ENCODE measurements around the gene CIBAR2. TPM values are rescaled to one million over a fixed set of nuclear protein-coding genes. Genes with fewer than 3 reads are reported as not detected.

CIBAR2 gene
- total and polyA plus RNA-seq, 10 of the 15 experiments (the other 5 are each of a cell fraction or from before 2014, with no cell fraction given): 0.05 to 0.16 (median 0.07) TPM; not detected in 7

DNA sequence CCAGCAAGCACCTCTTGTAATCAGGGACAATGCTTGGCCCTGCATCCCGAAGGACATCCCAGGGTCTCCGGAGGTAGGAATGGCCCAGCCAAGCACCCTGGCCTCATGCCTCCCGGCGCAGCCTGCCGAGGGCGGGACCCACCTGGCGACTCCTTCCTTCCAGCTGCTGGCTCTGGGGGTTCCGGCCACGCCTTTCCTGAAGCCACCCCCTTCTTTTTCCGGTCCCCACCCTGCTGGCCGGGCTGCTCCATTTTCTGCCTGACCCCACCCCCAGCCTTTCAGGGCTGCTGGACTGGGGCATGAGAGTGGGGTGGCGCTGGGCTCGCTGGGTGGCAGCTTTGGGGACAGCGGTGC lies 22.5 kb upstream of the CIBAR2 start (continued):
- TF ChIP-seq, protein P1, sequence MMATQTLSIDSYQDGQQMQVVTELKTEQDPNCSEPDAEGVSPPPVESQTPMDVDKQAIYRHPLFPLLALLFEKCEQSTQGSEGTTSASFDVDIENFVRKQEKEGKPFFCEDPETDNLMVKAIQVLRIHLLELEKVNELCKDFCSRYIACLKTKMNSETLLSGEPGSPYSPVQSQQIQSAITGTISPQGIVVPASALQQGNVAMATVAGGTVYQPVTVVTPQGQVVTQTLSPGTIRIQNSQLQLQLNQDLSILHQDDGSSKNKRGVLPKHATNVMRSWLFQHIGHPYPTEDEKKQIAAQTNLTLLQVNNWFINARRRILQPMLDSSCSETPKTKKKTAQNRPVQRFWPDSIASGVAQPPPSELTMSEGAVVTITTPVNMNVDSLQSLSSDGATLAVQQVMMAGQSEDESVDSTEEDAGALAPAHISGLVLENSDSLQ (IDR thresholded peaks at IDR 0.05): no peak
- TF ChIP-seq, protein P2, sequence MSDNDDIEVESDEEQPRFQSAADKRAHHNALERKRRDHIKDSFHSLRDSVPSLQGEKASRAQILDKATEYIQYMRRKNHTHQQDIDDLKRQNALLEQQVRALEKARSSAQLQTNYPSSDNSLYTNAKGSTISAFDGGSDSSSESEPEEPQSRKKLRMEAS (IDR thresholded peaks at IDR 0.05; ENCODE audit: low read depth, low read length): no peak

DNA sequence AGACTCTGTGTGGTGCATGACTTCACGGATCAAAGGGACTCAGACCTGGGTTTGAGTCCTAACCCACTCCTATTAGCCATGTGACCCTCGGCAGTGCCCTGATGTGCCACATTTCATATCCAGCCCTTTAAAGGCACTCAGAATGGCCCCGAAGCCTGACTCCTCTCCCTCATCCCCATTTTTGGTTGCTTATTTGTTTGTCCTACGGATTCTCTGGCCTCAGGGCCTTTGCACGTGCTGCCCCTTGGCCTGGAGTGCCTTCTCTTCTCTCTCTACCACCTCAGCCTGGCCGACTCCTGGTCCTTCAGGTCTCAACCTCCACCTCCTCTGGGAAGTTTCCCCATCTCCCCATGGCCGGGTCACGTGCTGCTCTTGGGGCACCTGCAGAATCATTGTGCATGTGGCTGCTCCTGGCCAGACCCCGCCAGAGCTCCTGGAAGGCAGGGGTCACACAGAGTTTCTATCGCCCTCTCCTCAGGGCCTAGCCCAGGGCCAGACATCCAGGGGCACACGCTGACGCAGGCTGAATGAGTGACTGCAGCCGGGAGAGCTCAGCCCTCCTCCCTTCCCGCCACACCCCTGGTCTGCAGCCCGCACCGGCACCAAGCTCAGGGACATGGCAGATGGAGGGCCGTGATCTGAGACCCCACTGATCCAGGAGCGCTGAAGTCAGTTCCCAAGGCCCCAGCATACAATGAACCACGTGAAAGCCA lies 22.0 kb upstream of the CIBAR2 start:
- H3K27me3 ChIP-seq (replicated peaks in 1 of 2; ENCODE audit: control insufficient read depth in 2 of 2, insufficient read depth in 2 of 2, low read length in 1 of 2): no peaks in the 10 kb centered on the region
- H3K4me2 ChIP-seq (ENCODE audit: control insufficient read depth, insufficient read depth): no peak overlapping the region
- no peak overlapping the region for H3K9ac ChIP-seq (ENCODE audit: control insufficient read depth, insufficient read depth, low read length)
- CTCF ChIA-PET: interaction anchor here (2.4 kb wide), 1 partner anchor 19 kb away, joined by 9 read pairs; no protein-coding TSS in a partner anchor
- H4K20me1 ChIP-seq (ENCODE audit: control insufficient read depth, insufficient read depth): no peaks in the 10 kb centered on the region
- intact Hi-C loops (cut with micrococcal nuclease; ENCODE audit: unreplicated experiment): no loop called here
- 47% methylated on average over 19 of the region's 19 CpGs for WGBS (ENCODE audit: insufficient coverage, insufficient replicate concordance, low lambda C conversion rate, missing lambda C conversion rate)
- no peak for DNase-seq (ENCODE audit: low read depth, low spot score)
- in situ Hi-C loops (cut with MboI): no loop called here
- SMC1A ChIA-PET (ENCODE audit: uncharacterized antibody, unreplicated experiment): no interaction called here
- no peak for FAIRE-seq
- H3K79me2 ChIP-seq (ENCODE audit: control insufficient read depth, insufficient read depth, low read length): no peaks in the 10 kb centered on the region
- TF ChIP-seq, protein P3, sequence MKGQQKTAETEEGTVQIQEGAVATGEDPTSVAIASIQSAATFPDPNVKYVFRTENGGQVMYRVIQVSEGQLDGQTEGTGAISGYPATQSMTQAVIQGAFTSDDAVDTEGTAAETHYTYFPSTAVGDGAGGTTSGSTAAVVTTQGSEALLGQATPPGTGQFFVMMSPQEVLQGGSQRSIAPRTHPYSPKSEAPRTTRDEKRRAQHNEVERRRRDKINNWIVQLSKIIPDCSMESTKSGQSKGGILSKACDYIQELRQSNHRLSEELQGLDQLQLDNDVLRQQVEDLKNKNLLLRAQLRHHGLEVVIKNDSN (IDR thresholded peaks at IDR 0.05; ENCODE audit: borderline replicate concordance, extremely low read length, insufficient read depth, low read depth, low read length): peak; percentile 8
- TF ChIP-seq, protein P4, sequence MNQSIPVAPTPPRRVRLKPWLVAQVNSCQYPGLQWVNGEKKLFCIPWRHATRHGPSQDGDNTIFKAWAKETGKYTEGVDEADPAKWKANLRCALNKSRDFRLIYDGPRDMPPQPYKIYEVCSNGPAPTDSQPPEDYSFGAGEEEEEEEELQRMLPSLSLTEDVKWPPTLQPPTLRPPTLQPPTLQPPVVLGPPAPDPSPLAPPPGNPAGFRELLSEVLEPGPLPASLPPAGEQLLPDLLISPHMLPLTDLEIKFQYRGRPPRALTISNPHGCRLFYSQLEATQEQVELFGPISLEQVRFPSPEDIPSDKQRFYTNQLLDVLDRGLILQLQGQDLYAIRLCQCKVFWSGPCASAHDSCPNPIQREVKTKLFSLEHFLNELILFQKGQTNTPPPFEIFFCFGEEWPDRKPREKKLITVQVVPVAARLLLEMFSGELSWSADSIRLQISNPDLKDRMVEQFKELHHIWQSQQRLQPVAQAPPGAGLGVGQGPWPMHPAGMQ (IDR thresholded peaks at IDR 0.05; ENCODE audit: borderline replicate concordance): no peak
- peak in 1 of 2 experiments; percentile 32; a peak in 1 of 4 replicates for TF ChIP-seq BHLHE40 (IDR thresholded peaks at IDR 0.05; ENCODE audit: borderline replicate concordance in 1 of 2, low read depth in 2 of 2, low read length in 1 of 2)
- no TSS peak for BruUV-seq (replicated peaks)
- no peak for ATAC-seq
- no peaks in the 10 kb centered on the region for H3K36me3 ChIP-seq (ENCODE audit: control insufficient read depth in 2 of 2, insufficient read depth in 2 of 2, low read length in 1 of 2)
- H3K9me3 ChIP-seq (replicated peaks; ENCODE audit: control insufficient read depth, insufficient read depth, low read length): no peaks in the 10 kb centered on the region; the same call in 2 of the 3 replicates
- RAD21 ChIA-PET (ENCODE audit: unreplicated experiment): no interaction called here
- no peak overlapping the region for H3K27ac ChIP-seq (ENCODE audit: control insufficient read depth, insufficient read depth)
- no peak overlapping the region for H3K4me3 ChIP-seq
- POLR2A ChIA-PET: no interaction called here
- H3K4me1 ChIP-seq (ENCODE audit: control insufficient read depth, insufficient read depth, low read length): peaks cover 26% of the 10 kb centered on the region
- no peak overlapping the region for H2AFZ ChIP-seq (ENCODE audit: control insufficient read depth, low read depth, low read length)
